SIG-M5 treated with dmso at 0.1 percent for 504 hours (cell line): ENCODE data around the gene LDLRAD2.
"Not testable (repeated sequence)": the region's sequence is repeated elsewhere in the genome, so short reads cannot be mapped to it uniquely, and the experiment has no call there.

ENCODE experiments used
- DNase-seq: peaks from one replicate; lab custom pipeline; 2025; ENCODE audit not compliant: unreplicated experiment; lab: John Stamatoyannopoulos, UW

LDLRAD2 gene

GRCh38 chr1:21811875-21812305 lies at the start of gene LDLRAD2:
LDLRAD2 (plus strand) TSS chr1:21812265; CDS start chr1:21812452, 187 bp downstream.
- DNase-seq, result no peak

GRCh38 chr1:21763236-21763635 lies 48.8 kb upstream of the LDLRAD2 start:
- no peak for DNase-seq

DNA sequence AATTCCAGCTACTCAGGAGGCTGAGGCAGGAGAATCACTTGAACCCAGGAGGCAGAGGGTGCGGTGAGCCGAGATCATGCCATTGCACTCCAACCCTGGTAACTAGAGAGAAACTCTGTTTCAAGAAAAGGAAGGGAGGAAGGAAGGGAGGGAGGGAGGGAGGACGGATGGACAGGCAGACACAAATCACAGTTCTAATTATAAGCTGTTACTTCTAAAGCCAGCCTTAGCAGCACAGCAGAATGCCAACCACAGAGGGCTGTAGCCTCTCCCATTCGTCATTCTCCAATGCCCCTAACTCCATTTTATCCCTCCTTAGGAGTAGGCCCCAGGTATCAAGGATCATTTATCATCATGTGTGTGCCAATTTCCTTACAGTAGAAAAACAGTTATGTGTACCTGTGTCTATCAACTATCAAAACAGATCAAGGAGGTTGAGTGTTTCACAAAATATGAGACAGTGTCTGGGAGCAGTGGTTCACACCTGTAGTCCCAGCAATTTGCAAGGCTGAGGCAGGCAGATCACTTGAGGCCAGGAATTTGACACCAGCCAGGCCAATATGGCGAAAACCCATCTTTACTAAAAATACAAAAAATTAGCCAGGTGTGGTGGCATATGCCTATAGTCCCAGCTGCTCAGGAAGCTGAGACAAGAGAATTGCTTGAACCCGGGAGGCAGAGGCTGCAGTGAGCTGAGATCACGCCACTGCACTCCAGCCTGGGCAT lies 48.2 kb upstream of the LDLRAD2 start:
- DNase-seq, result no peak

DNA sequence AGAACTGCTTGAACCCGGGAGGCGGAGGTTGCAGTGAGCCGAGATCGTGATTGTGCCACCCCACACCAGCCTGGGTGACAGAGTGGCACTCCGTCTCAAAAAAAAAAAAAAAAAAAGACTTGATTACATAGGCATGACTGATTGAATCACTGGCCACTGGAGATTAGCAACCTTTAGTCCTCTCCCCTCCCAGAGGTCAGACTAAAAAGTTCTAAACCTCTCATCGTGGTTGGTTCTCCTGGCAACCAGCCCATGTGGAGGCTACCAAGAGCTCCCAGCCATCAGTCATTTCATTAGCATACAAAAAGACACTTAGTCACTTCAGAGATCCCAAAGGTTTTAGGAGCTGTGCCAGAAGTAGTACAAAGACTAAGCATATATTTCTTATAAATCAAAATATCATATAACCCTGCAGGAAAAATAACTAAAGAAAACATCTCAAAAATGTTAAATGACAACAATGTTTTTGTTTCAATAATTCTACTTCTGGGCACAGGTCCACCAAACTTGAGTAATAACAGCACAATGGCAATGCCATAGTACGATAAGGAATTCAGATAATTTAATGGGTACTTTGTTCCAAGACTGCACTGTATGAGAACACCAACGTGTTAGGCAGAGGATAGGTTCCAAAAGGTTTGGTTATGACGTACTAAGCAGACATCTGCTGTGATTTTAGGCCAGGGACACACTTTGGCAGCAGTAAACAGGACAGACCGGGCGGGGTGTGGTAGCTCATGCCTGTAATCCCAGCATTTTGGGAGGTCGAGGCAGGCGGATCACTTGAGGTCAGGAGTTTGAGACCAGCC lies 47.2 kb upstream of the LDLRAD2 start:
- DNase-seq, result peak; percentile 22

DNA sequence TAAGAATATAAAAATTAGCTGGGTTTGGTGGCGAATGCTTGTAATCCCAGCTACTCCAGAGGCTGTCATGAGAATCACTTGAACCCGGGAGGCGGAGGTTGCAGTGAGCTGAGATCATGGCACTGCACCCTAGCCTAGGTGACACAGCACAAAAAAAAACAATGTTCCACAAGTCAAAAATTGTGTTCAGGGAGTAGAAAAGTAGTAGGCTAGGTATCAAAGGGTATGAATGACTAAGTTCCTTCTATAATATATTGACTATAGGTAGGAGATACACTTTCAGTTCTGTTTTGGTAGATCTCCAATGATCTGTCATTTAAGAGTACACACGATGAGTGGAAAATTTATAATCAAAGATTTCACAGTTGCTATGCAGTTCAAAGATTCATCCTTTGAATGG lies 45.9 kb upstream of the LDLRAD2 start:
- no peak for DNase-seq

DNA sequence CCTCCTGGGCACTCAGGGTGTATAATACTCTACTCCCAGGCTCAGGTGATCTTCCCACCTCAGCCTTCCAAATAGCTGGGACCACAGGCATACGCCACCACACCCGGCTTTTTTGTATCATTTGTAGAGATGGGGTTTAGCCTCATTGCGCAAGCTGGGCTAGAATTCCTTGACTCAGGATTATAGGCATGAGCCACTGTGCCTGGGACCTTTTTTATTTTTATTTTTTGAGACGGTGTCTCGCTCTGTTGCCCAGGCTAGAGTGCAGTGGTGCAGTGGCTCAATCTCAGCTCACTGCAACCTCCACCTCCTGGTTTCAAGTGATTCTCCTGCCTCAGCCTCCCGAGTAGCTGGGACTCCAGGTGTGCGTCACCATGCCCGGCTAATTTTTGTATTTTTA lies 45.0 kb upstream of the LDLRAD2 start:
- DNase-seq, result not testable (repeated sequence)

DNA sequence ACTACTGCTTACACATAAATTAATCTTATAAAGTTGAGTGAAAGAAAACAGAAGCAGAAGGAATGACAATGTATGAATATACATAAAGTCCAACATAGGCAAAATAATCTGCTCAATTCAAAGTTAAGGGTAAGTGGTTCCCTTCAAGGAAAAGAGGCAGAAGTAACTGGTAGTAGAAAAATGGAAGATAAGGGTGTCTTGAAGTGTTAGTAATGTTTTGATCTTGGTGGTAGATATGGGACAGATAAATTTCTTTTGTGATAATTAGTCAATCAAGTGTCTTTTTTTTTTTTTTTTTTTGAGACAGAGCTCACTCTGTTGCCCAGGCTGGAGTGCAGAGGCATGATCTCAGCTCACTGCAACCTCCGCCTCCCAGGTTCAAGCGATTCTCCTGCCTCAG lies 41.9 kb upstream of the LDLRAD2 start:
- no peak for DNase-seq

DNA sequence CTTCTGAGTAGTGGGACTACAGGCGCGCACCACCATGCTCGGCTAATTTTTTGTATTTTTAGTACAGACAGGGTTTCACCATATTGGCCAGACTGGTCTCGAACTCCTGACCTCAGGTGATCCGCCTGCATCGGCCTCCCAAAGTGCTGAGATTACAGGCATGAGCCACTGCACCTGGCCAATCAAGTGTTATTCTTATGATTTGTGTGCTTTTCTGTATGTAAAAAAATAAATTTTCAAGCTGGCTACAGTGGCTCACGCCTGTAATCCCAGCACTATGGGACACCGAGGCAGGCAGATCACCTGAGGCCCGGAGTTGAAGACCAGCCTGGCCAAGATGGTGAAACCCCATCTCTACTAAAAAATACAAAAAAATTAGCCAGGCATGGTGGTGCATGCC lies 41.5 kb upstream of the LDLRAD2 start:
- DNase-seq, result not testable (repeated sequence)

- not testable (repeated sequence) for DNase-seq
Measured at GRCh38 chr1:21771672-21772071, 40.4 kb upstream of the LDLRAD2 start.

DNA sequence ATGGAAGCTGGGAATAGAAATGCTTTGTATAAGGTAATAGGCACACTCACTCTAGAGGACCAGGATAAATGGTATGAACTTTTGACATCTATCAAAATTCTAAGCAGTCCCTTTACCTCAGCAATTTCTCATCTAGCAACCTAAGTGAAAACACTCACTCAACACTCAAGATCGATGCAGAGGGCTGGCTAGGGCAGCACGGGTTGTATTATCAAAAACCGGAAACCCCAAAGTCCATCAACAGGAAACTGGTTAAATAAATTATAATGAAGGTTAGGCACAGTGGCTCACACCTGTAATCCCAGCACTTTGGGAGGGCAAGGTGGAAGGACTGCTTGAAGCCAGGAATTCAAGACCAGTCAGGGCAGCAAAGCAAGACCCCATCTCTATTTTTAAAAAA lies 38.5 kb upstream of the LDLRAD2 start:
- no peak for DNase-seq

GRCh38 chr1:21774835-21775549 lies 37.1 kb upstream of the LDLRAD2 start:
- no peak for DNase-seq

DNA sequence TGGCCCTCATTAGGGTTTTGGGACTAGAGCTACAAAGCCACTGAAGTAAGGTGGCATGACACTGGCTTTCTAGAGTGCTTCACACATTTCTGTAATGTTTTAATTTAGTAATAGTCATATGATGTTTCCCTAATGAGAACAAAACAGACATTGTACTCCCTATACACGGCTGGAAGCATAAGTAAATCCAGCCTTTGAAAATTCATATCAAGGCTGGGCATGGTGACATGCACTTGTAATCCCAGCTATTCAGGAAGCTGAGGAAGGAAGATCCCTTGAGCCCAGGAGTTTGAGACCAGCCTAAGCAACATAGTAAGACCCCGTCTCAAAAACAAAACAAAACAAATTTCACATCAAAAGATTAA lies 36.5 kb upstream of the LDLRAD2 start:
- no peak for DNase-seq

- DNase-seq, result no peak
Measured at GRCh38 chr1:21775985-21776562, 36.0 kb upstream of the LDLRAD2 start.

- not testable (repeated sequence) for DNase-seq
Measured at GRCh38 chr1:21776925-21777324, 35.1 kb upstream of the LDLRAD2 start.

DNA sequence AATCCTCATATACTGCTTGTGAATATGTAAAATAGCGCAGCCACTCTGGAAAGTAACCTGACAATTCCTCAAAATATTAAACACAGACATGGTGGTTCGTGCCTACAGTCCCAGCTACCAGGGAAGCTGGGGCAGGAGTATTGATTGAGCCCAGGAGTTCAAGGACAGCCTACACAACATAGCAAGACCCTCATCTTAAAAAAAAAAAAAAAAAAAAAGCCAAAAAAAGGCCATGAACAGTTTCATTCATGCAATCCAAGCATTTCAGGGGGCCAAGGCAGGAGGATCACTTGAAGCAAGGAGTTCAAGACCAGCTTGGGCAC lies 33.7 kb upstream of the LDLRAD2 start:
- no peak for DNase-seq

GRCh38 chr1:21779613-21780521 lies 32.2 kb upstream of the LDLRAD2 start:
- no peak for DNase-seq

GRCh38 chr1:21781815-21782348 lies 30.2 kb upstream of the LDLRAD2 start:
- no peak for DNase-seq

GRCh38 chr1:21782349-21782867 lies 29.7 kb upstream of the LDLRAD2 start:
- DNase-seq, result peak; percentile 59

DNA sequence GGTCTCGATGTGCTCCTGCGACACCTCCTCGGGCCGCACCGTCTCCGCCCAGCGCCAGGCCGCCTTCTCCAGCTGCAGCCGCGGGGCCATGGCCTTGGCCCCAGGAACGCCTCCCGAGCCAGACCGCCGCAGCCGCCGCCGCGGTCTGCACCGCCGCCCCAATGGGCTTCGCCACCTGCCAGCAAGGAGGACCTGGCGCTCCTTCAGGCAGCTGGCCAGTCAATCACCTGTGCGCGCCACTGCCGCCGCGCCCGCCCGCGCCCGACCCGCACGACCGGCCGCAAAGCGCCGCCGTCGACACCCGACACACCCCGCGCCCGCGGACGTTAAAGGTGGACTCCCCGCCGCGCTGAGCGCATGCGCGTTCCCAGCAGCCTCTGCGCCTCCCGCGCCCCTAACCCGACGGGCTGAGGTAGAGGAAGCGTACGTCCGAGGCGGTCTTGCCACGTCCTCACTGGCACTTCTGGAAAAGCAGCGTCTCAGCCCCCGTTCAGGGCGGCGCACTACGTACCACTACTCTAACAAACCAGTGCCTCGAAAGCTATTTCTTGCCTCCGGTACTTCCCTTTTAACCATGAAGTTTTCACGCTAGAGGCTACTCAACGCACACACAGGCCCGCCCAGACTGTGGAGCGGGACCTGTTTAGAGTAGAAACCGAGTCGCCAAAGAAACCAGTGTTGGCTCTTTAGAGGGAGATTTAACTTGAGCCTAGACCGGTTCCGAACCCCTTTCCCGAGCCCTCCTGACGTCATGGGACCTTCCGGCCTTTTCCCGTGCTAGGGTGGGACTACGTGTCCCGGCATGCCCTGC lies 29.0 kb upstream of the LDLRAD2 start, which contains the start of gene USP48:
Gene USP48, minus strand, starts transcription at position 282 of the 811 bp plus-strand sequence. Its CDS starts 192 bp downstream, at position 90.
- DNase-seq, result peak; percentile 87
